ENCODE data around the gene AMMECR1L.

DNA sequence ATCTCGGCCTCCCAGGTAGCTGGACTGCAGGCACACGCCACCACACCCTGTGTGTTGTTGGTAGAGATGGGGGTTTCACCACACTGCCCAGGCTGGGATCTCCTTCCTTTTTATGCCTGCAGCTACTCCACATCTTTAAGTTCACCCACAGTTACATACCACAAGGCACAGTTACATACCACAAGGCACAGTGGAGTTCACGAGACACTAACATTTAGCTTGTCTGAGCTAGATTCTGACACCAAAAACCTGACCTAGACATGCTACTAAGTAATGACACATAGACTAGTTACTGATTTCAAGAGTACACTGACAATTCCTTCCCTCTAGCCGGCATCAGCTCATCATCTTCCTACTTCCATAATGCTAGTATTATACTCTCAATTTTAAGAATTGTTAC lies 32.1 kb downstream of the AMMECR1L start:
- TF ChIP-seq NFYB (IDR thresholded peaks at IDR 0.05; ENCODE audit: insufficient read depth, low read depth, low read length), result no peak
- TF ChIP-seq EP300 (IDR thresholded peaks at IDR 0.05; ENCODE audit: borderline replicate concordance in 1 of 2, control insufficient read depth in 1 of 2, low read depth in 2 of 2, low read length in 2 of 2), result no peak
- TF ChIP-seq POLR2AphosphoS2 (IDR thresholded peaks at IDR 0.05; ENCODE audit: low read depth, low read length), result no peak
- TF ChIP-seq, protein P1, sequence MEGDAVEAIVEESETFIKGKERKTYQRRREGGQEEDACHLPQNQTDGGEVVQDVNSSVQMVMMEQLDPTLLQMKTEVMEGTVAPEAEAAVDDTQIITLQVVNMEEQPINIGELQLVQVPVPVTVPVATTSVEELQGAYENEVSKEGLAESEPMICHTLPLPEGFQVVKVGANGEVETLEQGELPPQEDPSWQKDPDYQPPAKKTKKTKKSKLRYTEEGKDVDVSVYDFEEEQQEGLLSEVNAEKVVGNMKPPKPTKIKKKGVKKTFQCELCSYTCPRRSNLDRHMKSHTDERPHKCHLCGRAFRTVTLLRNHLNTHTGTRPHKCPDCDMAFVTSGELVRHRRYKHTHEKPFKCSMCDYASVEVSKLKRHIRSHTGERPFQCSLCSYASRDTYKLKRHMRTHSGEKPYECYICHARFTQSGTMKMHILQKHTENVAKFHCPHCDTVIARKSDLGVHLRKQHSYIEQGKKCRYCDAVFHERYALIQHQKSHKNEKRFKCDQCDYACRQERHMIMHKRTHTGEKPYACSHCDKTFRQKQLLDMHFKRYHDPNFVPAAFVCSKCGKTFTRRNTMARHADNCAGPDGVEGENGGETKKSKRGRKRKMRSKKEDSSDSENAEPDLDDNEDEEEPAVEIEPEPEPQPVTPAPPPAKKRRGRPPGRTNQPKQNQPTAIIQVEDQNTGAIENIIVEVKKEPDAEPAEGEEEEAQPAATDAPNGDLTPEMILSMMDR (IDR thresholded peaks at IDR 0.05 in 2 of 3, conservative IDR thresholded peaks at IDR 0.05 in 1 of 3; ENCODE audit: control insufficient read depth in 2 of 3, extremely low read depth in 1 of 3, insufficient read depth in 1 of 3, low read depth in 3 of 3, low read length in 3 of 3), result no peak
- TF ChIP-seq, protein P2, sequence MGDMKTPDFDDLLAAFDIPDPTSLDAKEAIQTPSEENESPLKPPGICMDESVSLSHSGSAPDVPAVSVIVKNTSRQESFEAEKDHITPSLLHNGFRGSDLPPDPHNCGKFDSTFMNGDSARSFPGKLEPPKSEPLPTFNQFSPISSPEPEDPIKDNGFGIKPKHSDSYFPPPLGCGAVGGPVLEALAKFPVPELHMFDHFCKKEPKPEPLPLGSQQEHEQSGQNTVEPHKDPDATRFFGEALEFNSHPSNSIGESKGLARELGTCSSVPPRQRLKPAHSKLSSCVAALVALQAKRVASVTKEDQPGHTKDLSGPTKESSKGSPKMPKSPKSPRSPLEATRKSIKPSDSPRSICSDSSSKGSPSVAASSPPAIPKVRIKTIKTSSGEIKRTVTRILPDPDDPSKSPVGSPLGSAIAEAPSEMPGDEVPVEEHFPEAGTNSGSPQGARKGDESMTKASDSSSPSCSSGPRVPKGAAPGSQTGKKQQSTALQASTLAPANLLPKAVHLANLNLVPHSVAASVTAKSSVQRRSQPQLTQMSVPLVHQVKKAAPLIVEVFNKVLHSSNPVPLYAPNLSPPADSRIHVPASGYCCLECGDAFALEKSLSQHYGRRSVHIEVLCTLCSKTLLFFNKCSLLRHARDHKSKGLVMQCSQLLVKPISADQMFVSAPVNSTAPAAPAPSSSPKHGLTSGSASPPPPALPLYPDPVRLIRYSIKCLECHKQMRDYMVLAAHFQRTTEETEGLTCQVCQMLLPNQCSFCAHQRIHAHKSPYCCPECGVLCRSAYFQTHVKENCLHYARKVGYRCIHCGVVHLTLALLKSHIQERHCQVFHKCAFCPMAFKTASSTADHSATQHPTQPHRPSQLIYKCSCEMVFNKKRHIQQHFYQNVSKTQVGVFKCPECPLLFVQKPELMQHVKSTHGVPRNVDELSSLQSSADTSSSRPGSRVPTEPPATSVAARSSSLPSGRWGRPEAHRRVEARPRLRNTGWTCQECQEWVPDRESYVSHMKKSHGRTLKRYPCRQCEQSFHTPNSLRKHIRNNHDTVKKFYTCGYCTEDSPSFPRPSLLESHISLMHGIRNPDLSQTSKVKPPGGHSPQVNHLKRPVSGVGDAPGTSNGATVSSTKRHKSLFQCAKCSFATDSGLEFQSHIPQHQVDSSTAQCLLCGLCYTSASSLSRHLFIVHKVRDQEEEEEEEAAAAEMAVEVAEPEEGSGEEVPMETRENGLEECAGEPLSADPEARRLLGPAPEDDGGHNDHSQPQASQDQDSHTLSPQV (IDR thresholded peaks at IDR 0.05), result no peak
- TF ChIP-seq, protein P3, sequence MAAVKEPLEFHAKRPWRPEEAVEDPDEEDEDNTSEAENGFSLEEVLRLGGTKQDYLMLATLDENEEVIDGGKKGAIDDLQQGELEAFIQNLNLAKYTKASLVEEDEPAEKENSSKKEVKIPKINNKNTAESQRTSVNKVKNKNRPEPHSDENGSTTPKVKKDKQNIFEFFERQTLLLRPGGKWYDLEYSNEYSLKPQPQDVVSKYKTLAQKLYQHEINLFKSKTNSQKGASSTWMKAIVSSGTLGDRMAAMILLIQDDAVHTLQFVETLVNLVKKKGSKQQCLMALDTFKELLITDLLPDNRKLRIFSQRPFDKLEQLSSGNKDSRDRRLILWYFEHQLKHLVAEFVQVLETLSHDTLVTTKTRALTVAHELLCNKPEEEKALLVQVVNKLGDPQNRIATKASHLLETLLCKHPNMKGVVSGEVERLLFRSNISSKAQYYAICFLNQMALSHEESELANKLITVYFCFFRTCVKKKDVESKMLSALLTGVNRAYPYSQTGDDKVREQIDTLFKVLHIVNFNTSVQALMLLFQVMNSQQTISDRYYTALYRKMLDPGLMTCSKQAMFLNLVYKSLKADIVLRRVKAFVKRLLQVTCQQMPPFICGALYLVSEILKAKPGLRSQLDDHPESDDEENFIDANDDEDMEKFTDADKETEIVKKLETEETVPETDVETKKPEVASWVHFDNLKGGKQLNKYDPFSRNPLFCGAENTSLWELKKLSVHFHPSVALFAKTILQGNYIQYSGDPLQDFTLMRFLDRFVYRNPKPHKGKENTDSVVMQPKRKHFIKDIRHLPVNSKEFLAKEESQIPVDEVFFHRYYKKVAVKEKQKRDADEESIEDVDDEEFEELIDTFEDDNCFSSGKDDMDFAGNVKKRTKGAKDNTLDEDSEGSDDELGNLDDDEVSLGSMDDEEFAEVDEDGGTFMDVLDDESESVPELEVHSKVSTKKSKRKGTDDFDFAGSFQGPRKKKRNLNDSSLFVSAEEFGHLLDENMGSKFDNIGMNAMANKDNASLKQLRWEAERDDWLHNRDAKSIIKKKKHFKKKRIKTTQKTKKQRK (IDR thresholded peaks at IDR 0.05; ENCODE audit: low read depth, low read length), result no peak
- TF ChIP-seq SPI1 (IDR thresholded peaks at IDR 0.05; ENCODE audit: borderline replicate concordance, insufficient read depth, low read depth, low read length), result no peak
